ES-I3 (cell line): ENCODE data around the gene WDR26.
"Not testable (repeated sequence)": the region's sequence is repeated elsewhere in the genome, so short reads cannot be mapped to it uniquely, and the experiment has no call there.

ENCODE experiments used
- H3K36me3 ChIP-seq: 2 replicates; pipeline ENCODE4 v1.6.1; 2013; ENCODE audit warnings: mild to moderate bottlenecking, low read length, control low read depth, moderate library complexity; ENCODE audit not compliant: insufficient read depth
- H3K4me1 ChIP-seq: 2 replicates; pipeline ENCODE4 v1.6.1; 2013; ENCODE audit warnings: mild to moderate bottlenecking, control low read depth, low read length; ENCODE audit not compliant: insufficient read depth
- H3K9ac ChIP-seq: 2 replicates; pipeline ENCODE4 v1.6.1; 2013; ENCODE audit warnings: low read depth, mild to moderate bottlenecking, low read length, moderate library complexity
- H3K9me3 ChIP-seq: 2 replicates; pipeline ENCODE4 v1.6.1; 2013; ENCODE audit warnings: mild to moderate bottlenecking, low read length, moderate library complexity; ENCODE audit not compliant: control insufficient read depth, insufficient read depth

The WDR26 gene

DNA sequence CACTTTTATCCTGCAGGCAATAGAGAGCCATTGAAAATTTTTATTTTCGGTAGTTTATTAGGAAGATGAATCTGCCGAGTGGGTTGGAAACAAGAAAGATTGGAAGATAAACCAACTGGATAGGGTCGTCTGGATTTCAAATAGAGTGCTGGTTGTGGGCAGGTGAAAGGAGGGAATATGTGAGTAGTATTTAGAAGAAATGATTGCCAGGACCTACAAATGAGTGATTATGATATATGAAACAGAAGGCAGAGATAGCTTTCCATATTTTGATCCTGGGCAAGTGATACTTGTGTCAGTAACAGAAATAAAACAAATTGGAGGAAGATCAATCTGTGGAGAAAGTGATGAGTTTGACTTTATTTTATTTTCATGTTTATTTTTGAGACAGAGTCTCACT lies 75.4 kb downstream of the WDR26 start:
- H3K36me3 ChIP-seq = peaks cover 9% of the 10 kb centered on the region; the same call in 1 of the 2 replicates
- peaks cover 15% of the 10 kb centered on the region for H3K4me1 ChIP-seq
- H3K9ac ChIP-seq = peak overlapping the region; percentile 12; the same call in 1 of the 2 replicates
- no peaks in the 10 kb centered on the region; the same call in 1 of the 2 replicates for H3K9me3 ChIP-seq

DNA sequence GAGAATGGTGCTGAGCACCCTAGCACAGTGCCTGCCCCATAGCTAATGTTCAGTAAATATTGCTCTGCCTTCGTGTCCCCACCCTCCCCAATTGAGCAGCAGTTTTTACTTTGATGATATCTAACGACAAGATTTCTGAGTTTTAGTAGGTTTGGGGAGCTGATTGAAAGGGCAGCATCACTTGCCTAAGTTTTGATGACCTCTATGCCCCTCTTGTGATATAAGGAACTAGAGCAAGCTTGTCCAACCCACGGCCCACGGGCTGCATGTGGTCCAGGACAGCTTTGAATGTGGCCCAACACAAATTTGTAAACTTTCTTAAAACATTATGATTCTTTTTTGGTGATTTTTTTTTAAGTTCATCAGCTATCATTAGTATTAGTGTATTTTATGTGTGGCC lies 76.4 kb downstream of the WDR26 start:
- Histone ChIP-seq H3K9me3 (no peaks in the 10 kb centered on the region; the same call in 1 of the 2 replicates), H3K4me1 (peaks cover 15% of the 10 kb centered on the region), H3K36me3 (peaks cover 5% of the 10 kb centered on the region; the same call in 1 of the 2 replicates), H3K9ac (peak overlapping the region; percentile 93)

DNA sequence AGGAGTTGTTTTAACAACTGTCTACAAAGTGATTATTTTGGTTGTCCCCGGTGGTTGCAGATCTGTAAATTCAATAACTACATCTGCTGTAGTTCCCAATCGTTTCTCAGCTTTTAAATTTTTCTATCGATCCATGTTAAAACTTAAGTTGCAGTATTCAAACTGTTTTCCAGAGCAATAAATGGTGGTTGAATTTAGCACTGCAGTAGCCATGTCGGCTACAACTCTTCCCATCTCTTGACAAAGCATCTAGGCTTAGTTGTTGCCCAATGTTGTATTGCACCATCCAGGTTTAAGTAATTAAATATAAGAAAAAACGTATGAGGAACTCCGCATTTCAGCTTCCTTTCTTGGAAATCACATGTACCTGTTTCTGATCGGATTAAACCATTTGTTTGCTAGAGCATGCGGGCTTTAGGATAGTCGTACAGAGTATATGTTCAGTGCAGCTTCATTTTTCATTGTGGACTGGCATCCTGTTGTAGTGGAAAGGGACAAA lies 76.9 kb downstream of the WDR26 start:
- Histone ChIP-seq H3K36me3 (peaks cover 3% of the 10 kb centered on the region; the same call in 1 of the 2 replicates), H3K9me3 (peaks cover 3% of the 10 kb centered on the region; the same call in 1 of the 2 replicates)

DNA sequence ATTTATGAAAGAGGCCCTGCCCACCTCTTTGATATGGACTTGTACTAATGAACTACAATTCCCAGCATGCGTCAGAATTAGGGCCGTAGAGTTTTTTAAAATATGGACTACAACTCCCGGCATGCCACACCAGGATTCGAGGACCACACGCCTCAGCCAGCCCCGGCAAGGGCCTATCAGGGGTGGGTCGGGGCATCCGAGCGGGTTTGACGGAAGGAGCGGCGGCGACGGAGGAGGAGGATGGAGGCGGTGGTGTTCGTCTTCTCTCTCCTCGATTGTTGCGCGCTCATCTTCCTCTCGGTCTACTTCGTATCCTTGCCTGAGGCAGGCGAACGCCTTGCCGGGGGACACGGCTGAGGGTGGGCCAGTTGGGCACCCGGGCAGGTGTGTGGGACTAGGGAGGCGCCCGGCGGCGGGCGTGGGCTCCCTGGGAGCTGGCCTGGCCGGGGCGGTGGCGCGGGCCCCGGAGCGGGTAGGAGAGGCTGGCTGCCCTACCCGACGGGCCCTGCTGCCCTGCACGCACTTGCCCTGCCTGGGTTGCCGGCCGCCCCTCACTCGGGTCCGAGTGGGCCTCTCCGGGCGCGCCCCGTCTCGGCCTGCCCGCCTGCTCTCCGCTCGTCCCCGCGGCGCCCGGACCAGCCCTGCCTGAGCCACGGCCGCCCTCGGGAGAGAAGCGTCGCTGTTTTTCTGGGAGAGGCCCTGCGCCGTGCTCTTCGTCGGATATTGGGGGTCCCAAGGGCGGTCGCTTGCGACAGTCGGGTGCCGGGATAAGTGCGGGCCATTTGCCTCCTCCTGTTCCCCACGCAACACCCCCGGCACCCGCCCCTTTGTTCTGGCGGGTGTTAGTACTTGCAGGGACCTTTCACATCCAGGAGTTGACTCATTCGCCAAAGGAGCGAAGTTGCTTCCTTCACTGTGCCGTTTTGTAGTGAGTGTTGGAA lies 77.6 kb downstream of the WDR26 start, which contains the start of gene CNIH4:
TSS of gene CNIH4 (plus strand) at position 195 of the 941 bp plus-strand sequence. CDS start at position 241, 46 bp downstream.
- peaks cover 15% of the 10 kb centered on the region for H3K4me1 ChIP-seq
- peaks cover 3% of the 10 kb centered on the region; the same call in 1 of the 2 replicates for H3K9me3 ChIP-seq
- H3K36me3 ChIP-seq = peaks cover 3% of the 10 kb centered on the region; the same call in 1 of the 2 replicates
- peak within 1 kb of the TSS; percentile 93 for H3K9ac ChIP-seq

More for the DNA sequence above, 76.9 kb downstream of the WDR26 start:
- H3K4me1 ChIP-seq = peaks cover 15% of the 10 kb centered on the region
- peak overlapping the region; percentile 93 for H3K9ac ChIP-seq

DNA sequence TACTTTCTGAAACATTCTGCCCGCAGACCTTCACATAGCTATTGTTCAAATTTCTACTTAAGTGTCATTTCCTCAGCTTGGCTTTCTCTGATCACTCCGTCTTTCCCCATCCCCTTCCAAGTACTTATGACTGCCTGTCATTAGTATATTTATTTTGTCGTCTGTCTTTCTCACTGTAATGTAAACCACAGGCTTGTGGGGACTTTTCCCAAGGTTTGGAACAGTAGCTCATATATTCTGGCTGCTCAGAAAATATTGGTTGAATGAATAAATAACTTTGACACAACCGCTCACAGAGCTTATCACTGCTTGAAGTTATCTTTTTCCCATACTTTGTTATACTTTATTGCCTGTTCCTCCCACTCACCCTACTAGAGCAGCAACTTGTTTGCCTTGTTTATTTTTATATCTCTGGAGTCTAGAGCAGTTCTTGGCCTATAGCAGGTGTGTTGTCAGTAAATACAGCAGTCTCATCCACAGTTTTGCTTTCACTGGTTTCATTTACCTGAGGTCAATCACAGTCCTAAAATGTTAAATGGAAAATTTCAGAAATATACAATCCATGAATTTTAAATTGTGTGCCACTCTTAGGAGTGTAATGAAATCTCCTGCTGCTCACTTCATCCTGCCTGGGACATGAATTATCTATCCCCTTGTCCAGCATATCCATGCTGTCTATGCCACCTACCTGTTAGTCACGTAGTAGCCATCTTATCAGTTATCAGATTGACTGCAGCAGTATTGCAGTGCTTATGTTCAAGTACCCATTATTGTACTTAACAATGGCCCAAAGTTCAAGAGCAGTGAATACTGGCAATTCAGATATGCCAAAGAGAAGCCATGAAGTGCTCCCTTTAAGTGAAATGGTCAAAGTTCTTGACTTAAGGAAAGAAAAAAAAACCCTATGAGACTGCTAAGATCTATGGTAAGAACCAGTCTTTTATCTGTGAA lies 80.3 kb downstream of the WDR26 start:
- peaks cover 7% of the 10 kb centered on the region for H3K4me1 ChIP-seq
- H3K9me3 ChIP-seq = 0 out of 2 replicates have a peak, but pooled peaks cover 3% of the 10 kb centered on the region
- H3K9ac ChIP-seq = no peak overlapping the region
- peaks cover 3% of the 10 kb centered on the region; the same call in 1 of the 2 replicates for H3K36me3 ChIP-seq

DNA sequence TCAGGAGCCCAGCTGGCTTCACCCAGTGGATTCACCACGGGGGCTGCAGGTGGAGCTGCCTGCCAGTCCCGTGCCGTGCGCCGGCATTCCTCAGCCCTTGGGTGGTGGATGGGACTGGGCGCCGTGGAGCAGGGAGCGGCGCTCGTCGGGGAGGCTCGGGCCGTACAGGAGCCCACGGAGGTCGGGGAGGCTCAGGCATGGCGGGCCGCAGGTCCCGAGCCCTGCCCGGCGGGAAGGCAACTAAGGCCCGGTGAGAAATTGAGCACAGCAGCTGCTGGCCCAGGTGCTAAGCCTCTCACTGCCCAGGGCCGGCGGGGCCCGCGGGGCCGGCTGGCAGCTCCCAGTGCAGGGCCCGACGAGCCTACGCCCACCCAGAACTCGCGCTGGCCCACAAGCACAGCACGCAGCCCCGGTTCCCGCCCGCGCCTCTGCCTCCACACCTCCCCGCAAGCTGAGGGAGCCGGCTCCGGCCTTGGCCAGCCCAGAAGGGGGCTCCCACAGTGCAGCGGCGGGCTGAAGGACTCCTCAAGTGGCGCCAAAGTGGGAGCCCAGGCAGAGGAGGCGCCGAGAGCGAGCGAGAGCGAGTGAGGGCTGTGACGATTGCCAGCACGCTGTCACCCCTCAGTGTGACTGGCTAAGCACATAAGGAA lies 82.0 kb downstream of the WDR26 start:
- H3K9ac ChIP-seq, H3K36me3 ChIP-seq, H3K9me3 ChIP-seq, H3K4me1 ChIP-seq: not testable (repeated sequence)

DNA sequence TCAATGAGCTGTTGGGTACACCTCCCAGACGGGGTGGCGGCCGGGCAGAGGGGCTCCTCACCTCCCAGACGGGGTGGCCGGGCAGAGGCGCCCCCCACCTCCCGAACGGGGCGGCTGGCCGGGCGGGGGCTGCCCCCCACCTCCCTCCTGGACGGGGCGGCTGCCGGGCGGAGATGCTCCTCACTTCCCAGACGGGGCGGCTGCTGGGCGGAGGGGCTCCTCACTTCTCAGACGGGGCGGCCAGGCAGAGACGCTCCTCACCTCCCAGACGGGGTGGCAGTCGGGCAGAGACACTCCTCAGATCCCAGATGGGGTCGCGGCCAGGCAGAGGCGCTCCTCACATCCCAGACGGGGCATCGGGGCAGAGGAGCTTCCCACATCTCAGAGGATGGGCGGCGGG lies 84.9 kb downstream of the WDR26 start:
- not testable (repeated sequence) for H3K9me3 ChIP-seq, H3K9ac ChIP-seq, H3K36me3 ChIP-seq, H3K4me1 ChIP-seq

DNA sequence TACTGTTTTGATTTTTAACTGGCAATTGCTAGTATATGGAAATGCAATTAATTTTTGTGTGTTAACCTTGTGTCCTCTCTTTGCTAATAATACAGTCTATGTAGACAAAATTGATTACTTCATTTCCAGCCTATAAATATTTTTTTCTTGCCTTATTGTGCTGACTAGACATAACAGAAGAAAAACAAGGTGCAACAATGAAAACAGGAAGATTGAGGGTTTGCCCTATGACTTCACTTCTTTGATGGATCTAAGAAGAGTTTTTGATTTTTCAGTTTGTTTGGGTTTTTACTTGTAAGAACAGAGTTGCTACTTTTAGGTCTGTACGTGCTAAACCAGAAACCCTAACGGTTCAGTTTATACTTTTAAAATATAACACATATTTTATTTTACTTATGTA lies 86.5 kb downstream of the WDR26 start:
- no peaks in the 10 kb centered on the region for H3K36me3 ChIP-seq
- no peaks in the 10 kb centered on the region for H3K4me1 ChIP-seq
- H3K9ac ChIP-seq = no peak overlapping the region
- H3K9me3 ChIP-seq = peaks cover 19% of the 10 kb centered on the region

DNA sequence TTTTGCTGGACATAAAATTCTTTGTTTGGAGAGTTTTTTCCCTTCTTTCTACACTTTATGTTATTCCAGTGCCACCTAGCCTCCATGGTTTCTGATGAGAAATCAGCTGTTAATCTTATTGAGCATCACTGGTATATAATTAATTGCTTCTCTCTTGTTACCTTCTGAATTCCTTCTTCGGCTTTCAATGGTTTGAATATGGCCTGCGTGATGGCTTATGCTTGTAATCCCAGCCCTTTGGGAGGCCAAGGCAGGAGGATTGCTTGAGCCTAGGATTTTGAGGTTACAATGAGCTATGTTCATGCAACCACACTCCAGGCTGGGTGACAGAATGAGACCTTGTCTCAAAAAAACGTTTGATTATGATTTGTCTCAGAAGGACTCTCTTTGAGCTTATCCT lies 90.9 kb downstream of the WDR26 start:
- Histone ChIP-seq H3K9ac (no peak overlapping the region), H3K4me1 (peaks cover 9% of the 10 kb centered on the region), H3K36me3 (no peaks in the 10 kb centered on the region), H3K9me3 (peaks cover 26% of the 10 kb centered on the region)

DNA sequence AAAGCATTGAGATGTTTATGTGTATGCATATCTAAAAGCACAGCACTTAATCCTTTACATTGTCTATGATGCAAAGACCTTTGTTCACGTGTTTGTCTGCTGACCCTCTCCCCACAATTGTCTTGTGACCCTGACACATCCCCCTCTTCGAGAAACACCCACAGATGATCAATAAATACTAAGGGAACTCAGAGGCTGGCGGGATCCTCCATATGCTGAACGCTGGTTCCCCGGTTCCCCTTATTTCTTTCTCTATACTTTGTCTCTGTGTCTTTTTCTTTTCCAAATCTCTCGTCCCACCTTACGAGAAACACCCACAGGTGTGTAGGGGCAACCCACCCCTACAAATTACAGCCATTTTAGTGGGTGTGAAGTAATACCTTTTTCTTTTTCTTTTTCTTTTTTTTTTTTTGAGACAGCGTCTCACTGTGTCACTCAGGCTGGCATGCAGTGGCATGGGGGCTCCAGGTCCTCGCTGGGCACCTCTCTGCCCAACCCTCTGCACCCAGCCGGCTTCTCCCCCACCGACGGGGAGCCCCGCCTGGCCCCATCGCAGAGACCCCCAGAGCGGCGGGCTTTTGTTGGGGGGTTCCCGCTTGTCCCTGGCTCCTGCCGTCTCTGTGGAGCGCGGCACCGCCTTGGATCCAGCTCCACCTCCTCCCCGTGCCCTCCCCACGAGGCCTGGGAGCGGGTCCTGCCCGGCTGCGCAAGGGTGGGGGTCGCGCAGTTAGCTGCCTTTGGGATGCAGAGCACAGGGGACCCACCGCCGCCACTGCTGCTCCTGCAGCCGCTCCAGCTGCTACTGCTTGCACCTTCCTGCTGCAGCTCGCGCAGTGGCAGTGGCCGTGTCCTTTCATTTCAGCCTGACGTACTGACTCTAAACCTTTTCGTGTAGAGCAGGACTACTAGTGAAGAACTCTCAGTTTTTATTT lies 93.9 kb downstream of the WDR26 start:
- Histone ChIP-seq H3K9ac (peak overlapping the region; percentile 67), H3K9me3 (peaks cover 26% of the 10 kb centered on the region), H3K4me1 (peaks cover 11% of the 10 kb centered on the region)
- H3K36me3 ChIP-seq = not testable (repeated sequence)

DNA sequence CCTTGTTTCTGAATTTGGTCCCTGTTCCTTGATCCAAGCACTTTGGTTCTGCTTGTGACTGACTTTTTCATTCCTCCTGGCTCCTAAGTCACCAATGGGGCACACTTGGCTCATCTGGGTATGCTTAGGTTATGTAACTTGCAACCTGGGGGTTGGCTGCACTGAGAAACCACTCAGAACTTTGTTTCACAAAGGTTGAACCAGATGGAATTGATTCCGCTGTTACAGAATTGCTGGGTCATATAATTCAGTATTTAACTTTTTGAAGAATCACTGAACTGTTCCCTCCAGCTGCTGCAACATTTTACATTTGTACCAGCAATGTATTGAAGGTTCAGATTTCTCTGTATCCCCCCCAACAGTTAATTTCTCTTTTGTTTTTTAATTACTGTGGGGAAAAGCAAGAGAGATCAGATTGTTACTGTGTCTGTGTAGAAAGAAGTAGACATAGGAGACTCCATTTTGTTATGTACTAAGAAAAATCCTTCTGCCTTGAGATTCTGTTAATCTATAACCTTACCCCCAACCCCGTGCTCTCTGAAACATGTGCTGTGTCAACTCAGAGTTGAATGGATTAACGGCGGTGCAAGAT lies 95.1 kb downstream of the WDR26 start:
- no peaks in the 10 kb centered on the region for H3K36me3 ChIP-seq
- peaks cover 19% of the 10 kb centered on the region for H3K9me3 ChIP-seq
- peaks cover 11% of the 10 kb centered on the region for H3K4me1 ChIP-seq
- peak overlapping the region; percentile 33; the same call in 1 of the 2 replicates for H3K9ac ChIP-seq

DNA sequence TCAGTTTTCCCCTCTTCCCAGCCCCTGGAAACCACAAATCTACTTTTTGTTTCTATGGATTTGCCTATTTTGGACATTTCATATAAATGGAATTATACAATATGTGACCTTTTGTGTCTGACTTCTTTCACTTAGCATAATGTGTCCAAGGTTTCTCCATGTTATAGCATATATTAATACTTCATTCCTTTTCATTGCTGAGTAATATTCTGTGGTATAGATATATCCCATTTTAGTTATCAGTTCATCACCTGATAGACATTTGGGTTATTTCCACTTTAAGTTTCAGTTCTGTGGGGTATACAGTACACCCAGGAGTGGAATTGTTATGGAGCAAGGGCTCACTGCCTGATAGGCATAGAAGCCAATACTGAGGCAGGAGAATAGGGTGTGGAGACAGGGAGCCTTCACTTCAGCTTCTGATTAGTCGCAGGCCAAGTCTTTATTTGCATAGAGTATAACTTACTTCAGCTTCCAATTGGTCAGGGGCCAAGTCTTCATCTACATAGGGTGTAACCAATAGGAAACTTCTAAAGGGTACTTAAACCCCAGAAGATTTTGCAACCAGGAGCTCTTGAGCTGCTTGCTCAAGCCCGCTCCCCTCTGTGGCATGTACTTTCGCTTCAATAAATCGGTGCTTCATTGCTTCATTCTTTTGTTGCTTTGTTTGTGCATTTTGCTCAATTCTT lies 96.3 kb downstream of the WDR26 start:
- no peak overlapping the region for H3K9ac ChIP-seq

More for the DNA sequence above, 96.3 kb downstream of the WDR26 start:
- Histone ChIP-seq H3K36me3 (no peaks in the 10 kb centered on the region), H3K4me1 (peaks cover 11% of the 10 kb centered on the region), H3K9me3 (peaks cover 11% of the 10 kb centered on the region)
